ENCODE data around the gene ZNF543.

ZNF543 gene

GRCh38 chr19:57280962-57281400 is 39.3 kb upstream of the ZNF543 start:
- no peak for DNase-seq (ENCODE audit: low spot score)
- TF ChIP-seq CTCF (IDR thresholded peaks at IDR 0.05; ENCODE audit: extremely low read depth, missing control alignments), result no peak

- no peak for TF ChIP-seq CTCF (IDR thresholded peaks at IDR 0.05; ENCODE audit: extremely low read depth, missing control alignments)
- no peak for DNase-seq (ENCODE audit: low spot score)
Observed at GRCh38 chr19:57282011-57282643, 38.1 kb upstream of the ZNF543 start.

GRCh38 chr19:57288373-57288772 is 31.9 kb upstream of the ZNF543 start:
- no peak for TF ChIP-seq CTCF (IDR thresholded peaks at IDR 0.05; ENCODE audit: extremely low read depth, missing control alignments)
- DNase-seq (ENCODE audit: low spot score), result no peak

- no peak for DNase-seq (ENCODE audit: low spot score)
- TF ChIP-seq CTCF (IDR thresholded peaks at IDR 0.05; ENCODE audit: extremely low read depth, missing control alignments), result no peak
Observed at GRCh38 chr19:57290970-57291369, 29.3 kb upstream of the ZNF543 start.

- DNase-seq (ENCODE audit: low spot score), result no peak
- no peak for TF ChIP-seq CTCF (IDR thresholded peaks at IDR 0.05; ENCODE audit: extremely low read depth, missing control alignments)
Observed at GRCh38 chr19:57292547-57292946, 27.7 kb upstream of the ZNF543 start.

GRCh38 chr19:57293719-57294118 is 26.6 kb upstream of the ZNF543 start:
- no peak for TF ChIP-seq CTCF (IDR thresholded peaks at IDR 0.05; ENCODE audit: extremely low read depth, missing control alignments)
- DNase-seq (ENCODE audit: low spot score), result no peak

GRCh38 chr19:57302020-57302465 is 18.2 kb upstream of the ZNF543 start:
- TF ChIP-seq CTCF (IDR thresholded peaks at IDR 0.05; ENCODE audit: extremely low read depth, missing control alignments), result no peak
- DNase-seq (ENCODE audit: low spot score), result no peak

Measured in GM20000 (cell line).